Activated naive CD8-positive, alpha-beta T cell treated with anti-CD3 and anti-CD28 coated beads, Interleukin-2, amount 50 U/mL, for 24 hours (primary cell): ENCODE results near the gene CORIN.

Experiments used
- ATAC-seq: fragments of 150-1000 bp; cut with Tn5 transposase; one replicate; pipeline ENCODE4 v1.10.0; 2021
- DNase-seq: peaks from one replicate; pipeline ENCODE4 v3.0.0; 2021
- H3K27ac Mint-ChIP-seq: one replicate; pipeline ENCODE4 v1.8.0; 2021; ENCODE audit warnings: mild to moderate bottlenecking, mixed read lengths
- H3K27me3 Mint-ChIP-seq: one replicate; pipeline ENCODE4 v1.8.0; 2021; ENCODE audit warnings: mixed read lengths
- H3K36me3 Mint-ChIP-seq: one replicate; pipeline ENCODE4 v1.8.0; 2021; ENCODE audit warnings: low read depth, mixed read lengths
- H3K4me1 Mint-ChIP-seq: one replicate; pipeline ENCODE4 v1.8.0; 2021; ENCODE audit warnings: mixed read lengths
- H3K4me3 Mint-ChIP-seq: one replicate; pipeline ENCODE4 v1.8.0; 2021; ENCODE audit warnings: mild to moderate bottlenecking, moderate library complexity, mixed read lengths
- H3K9me3 Mint-ChIP-seq: one replicate; pipeline ENCODE4 v1.8.0; 2021; ENCODE audit warnings: mixed read lengths

CORIN gene

GRCh38 chr4:47848041-47848440 lies 10.2 kb upstream of the CORIN start:
- peaks cover 48% of the 10 kb centered on the region for H3K36me3 Mint-ChIP-seq
- no peak for ATAC-seq
- H3K27ac Mint-ChIP-seq: no peak overlapping the region
- H3K9me3 Mint-ChIP-seq: no peaks in the 10 kb centered on the region
- no peaks in the 10 kb centered on the region for H3K4me1 Mint-ChIP-seq
- H3K27me3 Mint-ChIP-seq: no peaks in the 10 kb centered on the region
- DNase-seq: no peak
- H3K4me3 Mint-ChIP-seq: no peak overlapping the region

- Mint-ChIP-seq H3K4me3 (no peak overlapping the region), H3K4me1 (peaks cover 10% of the 10 kb centered on the region), H3K36me3 (peaks cover 25% of the 10 kb centered on the region), H3K9me3 (no peaks in the 10 kb centered on the region), H3K27ac (no peak overlapping the region), H3K27me3 (no peaks in the 10 kb centered on the region)
- ATAC-seq (no peak), DNase-seq (no peak)
Observed at GRCh38 chr4:47842985-47843384, 5.1 kb upstream of the CORIN start.

- no peaks in the 10 kb centered on the region for H3K9me3 Mint-ChIP-seq
- H3K27me3 Mint-ChIP-seq: peaks cover 6% of the 10 kb centered on the region
- no peak overlapping the region for H3K27ac Mint-ChIP-seq
- ATAC-seq (no peak), DNase-seq (no peak)
- peaks cover 30% of the 10 kb centered on the region for H3K4me1 Mint-ChIP-seq
- peaks cover 8% of the 10 kb centered on the region for H3K36me3 Mint-ChIP-seq
- H3K4me3 Mint-ChIP-seq: no peak overlapping the region
Observed at GRCh38 chr4:47840291-47840690, 2.4 kb upstream of the CORIN start.

- H3K36me3 Mint-ChIP-seq: peaks cover 5% of the 10 kb centered on the region
- peaks cover 31% of the 10 kb centered on the region for H3K4me1 Mint-ChIP-seq
- ATAC-seq: peak; percentile 30
- H3K27ac Mint-ChIP-seq: no peak overlapping the region
- no peak overlapping the region for H3K4me3 Mint-ChIP-seq
- no peaks in the 10 kb centered on the region for H3K9me3 Mint-ChIP-seq
- H3K27me3 Mint-ChIP-seq: peaks cover 8% of the 10 kb centered on the region
- peak; percentile 7 for DNase-seq
Observed at GRCh38 chr4:47839259-47839658, 1.4 kb upstream of the CORIN start.

GRCh38 chr4:47838445-47838844 lies 578 bp upstream of the CORIN start:
- Mint-ChIP-seq H3K27me3 (peaks cover 10% of the 10 kb centered on the region), H3K9me3 (no peaks in the 10 kb centered on the region), H3K4me1 (peaks cover 31% of the 10 kb centered on the region), H3K4me3 (no peak overlapping the region), H3K27ac (no peak overlapping the region), H3K36me3 (no peaks in the 10 kb centered on the region)
- DNase-seq (no peak), ATAC-seq (no peak)

GRCh38 chr4:47837094-47837907 lies 566 bp downstream of the CORIN start:
- H3K36me3 Mint-ChIP-seq: no peaks in the 10 kb centered on the region
- peak overlapping the region; percentile 76 for H3K4me3 Mint-ChIP-seq
- peaks cover 31% of the 10 kb centered on the region for H3K4me1 Mint-ChIP-seq
- DNase-seq (peak; percentile 51), ATAC-seq (peak; percentile 75)
- peaks cover 4% of the 10 kb centered on the region for H3K9me3 Mint-ChIP-seq
- H3K27me3 Mint-ChIP-seq: peaks cover 13% of the 10 kb centered on the region
- no peak overlapping the region for H3K27ac Mint-ChIP-seq

- H3K9me3 Mint-ChIP-seq: peaks cover 4% of the 10 kb centered on the region
Observed at GRCh38 chr4:47836641-47837093, 1.2 kb downstream of the CORIN start.

GRCh38 chr4:47835494-47835893 lies 2.4 kb downstream of the CORIN start:
- Mint-ChIP-seq H3K4me3 (no peak overlapping the region), H3K4me1 (peaks cover 31% of the 10 kb centered on the region), H3K36me3 (no peaks in the 10 kb centered on the region), H3K27me3 (peaks cover 13% of the 10 kb centered on the region), H3K9me3 (peaks cover 4% of the 10 kb centered on the region), H3K27ac (no peak overlapping the region)
- ATAC-seq (no peak), DNase-seq (no peak)

More at GRCh38 chr4:47836641-47837093, 1.2 kb downstream of the CORIN start:
- Mint-ChIP-seq H3K27me3 (peaks cover 13% of the 10 kb centered on the region), H3K4me1 (peaks cover 31% of the 10 kb centered on the region), H3K4me3 (peak overlapping the region; percentile 76), H3K36me3 (no peaks in the 10 kb centered on the region), H3K27ac (no peak overlapping the region)
- peak; percentile 62 for DNase-seq
- ATAC-seq: peak; percentile 81

- Mint-ChIP-seq H3K27ac (no peak overlapping the region), H3K4me3 (no peak overlapping the region), H3K4me1 (peaks cover 20% of the 10 kb centered on the region), H3K36me3 (no peaks in the 10 kb centered on the region), H3K27me3 (peaks cover 13% of the 10 kb centered on the region), H3K9me3 (peaks cover 4% of the 10 kb centered on the region)
- DNase-seq (no peak), ATAC-seq (no peak)
Observed at GRCh38 chr4:47831026-47831679, 6.7 kb downstream of the CORIN start.

- H3K9me3 Mint-ChIP-seq: peaks cover 4% of the 10 kb centered on the region
- H3K4me1 Mint-ChIP-seq: peaks cover 15% of the 10 kb centered on the region
- H3K36me3 Mint-ChIP-seq: no peaks in the 10 kb centered on the region
- DNase-seq: no peak
- no peak overlapping the region for H3K27ac Mint-ChIP-seq
- ATAC-seq: no peak
- peaks cover 8% of the 10 kb centered on the region for H3K27me3 Mint-ChIP-seq
- H3K4me3 Mint-ChIP-seq: no peak overlapping the region
Observed at GRCh38 chr4:47830265-47831025, 7.4 kb downstream of the CORIN start.

GRCh38 chr4:47829438-47829837 lies 8.4 kb downstream of the CORIN start:
- no peaks in the 10 kb centered on the region for H3K36me3 Mint-ChIP-seq
- ATAC-seq (no peak), DNase-seq (no peak)
- peaks cover 13% of the 10 kb centered on the region for H3K4me1 Mint-ChIP-seq
- H3K27me3 Mint-ChIP-seq: peaks cover 5% of the 10 kb centered on the region
- peaks cover 4% of the 10 kb centered on the region for H3K9me3 Mint-ChIP-seq
- H3K4me3 Mint-ChIP-seq: no peak overlapping the region
- H3K27ac Mint-ChIP-seq: no peak overlapping the region

- H3K9me3 Mint-ChIP-seq: no peaks in the 10 kb centered on the region
- DNase-seq: no peak
- H3K4me3 Mint-ChIP-seq: no peak overlapping the region
- no peak overlapping the region for H3K27ac Mint-ChIP-seq
- peaks cover 13% of the 10 kb centered on the region for H3K4me1 Mint-ChIP-seq
- no peaks in the 10 kb centered on the region for H3K36me3 Mint-ChIP-seq
- no peak for ATAC-seq
- no peaks in the 10 kb centered on the region for H3K27me3 Mint-ChIP-seq
Observed at GRCh38 chr4:47827343-47828047, 10.4 kb downstream of the CORIN start.

GRCh38 chr4:47824840-47825239 lies 13.0 kb downstream of the CORIN start:
- DNase-seq (no peak), ATAC-seq (no peak)
- H3K27ac Mint-ChIP-seq: no peak overlapping the region
- no peaks in the 10 kb centered on the region for H3K36me3 Mint-ChIP-seq
- no peaks in the 10 kb centered on the region for H3K27me3 Mint-ChIP-seq
- no peak overlapping the region for H3K4me3 Mint-ChIP-seq
- no peaks in the 10 kb centered on the region for H3K9me3 Mint-ChIP-seq
- H3K4me1 Mint-ChIP-seq: peaks cover 13% of the 10 kb centered on the region

- no peak for ATAC-seq
- no peaks in the 10 kb centered on the region for H3K4me1 Mint-ChIP-seq
- H3K27me3 Mint-ChIP-seq: no peaks in the 10 kb centered on the region
- H3K4me3 Mint-ChIP-seq: no peak overlapping the region
- no peaks in the 10 kb centered on the region for H3K36me3 Mint-ChIP-seq
- H3K9me3 Mint-ChIP-seq: no peaks in the 10 kb centered on the region
- H3K27ac Mint-ChIP-seq: no peak overlapping the region
- DNase-seq: no peak
Observed at GRCh38 chr4:47819178-47819577, 18.7 kb downstream of the CORIN start.
